ENCODE measurements around the gene DCST2. TPM values are rescaled to one million over a fixed set of nuclear protein-coding genes. Genes with fewer than 3 reads are reported as not detected.
A peak's percentile ranks its signal among the peaks of the same experiment; 100 is the strongest.

The DCST2 gene
- total and polyA plus RNA-seq, 10 of the 15 experiments (the other 5 are each of a cell fraction or from before 2014, with no cell fraction given), result 0.33 to 0.41 (median 0.36) TPM; not detected in 7

DNA sequence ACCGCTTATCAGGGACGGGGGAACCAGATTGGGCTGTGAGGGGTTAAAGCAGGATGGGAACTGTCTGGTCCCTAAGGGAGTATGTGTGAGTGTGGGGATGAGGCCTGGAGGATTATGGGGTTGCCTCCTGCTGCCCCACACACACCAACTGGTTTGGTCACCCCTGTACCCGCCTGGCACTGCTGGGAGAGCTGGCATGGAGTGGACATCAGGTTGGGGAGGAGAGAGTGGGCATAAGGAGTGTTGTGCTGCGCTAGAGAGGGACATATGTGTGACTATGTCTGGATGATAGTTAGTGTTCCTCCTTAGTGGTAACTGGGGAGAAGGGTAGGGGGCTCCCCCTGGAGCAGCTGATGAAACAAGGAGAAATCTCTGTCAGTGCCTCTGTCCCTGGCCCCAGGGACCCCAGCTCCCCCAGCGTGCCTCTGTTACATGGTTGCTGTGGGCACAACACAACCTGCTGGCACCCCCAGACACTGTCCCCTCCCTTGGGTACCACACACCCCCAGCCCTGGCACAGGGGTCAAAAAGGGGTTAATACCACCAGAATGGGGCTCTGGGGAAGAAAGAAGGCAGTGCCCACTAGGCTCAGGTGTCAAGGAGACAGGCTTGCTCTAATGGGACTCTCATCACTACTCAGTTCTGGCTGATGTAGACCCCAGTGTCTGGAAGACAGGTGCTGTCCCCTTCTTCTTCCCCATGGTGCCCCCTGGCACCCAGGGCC lies 29.1 kb downstream of the DCST2 start:
- intact Hi-C loops (cut with micrococcal nuclease; ENCODE audit: unreplicated experiment) (loop anchor here (5.0 kb wide), 1 partner anchor 42 kb away; the partner anchor contains the start of gene PYGO2), in situ Hi-C loops (cut with MboI) (no loop called here)
- WGBS (ENCODE audit: insufficient coverage, insufficient replicate concordance, low lambda C conversion rate, missing lambda C conversion rate), result 1% methylated on average over 5 of the region's 5 CpGs
- DNase-seq (ENCODE audit: low read depth, low spot score) (no peak), ATAC-seq (no peak), FAIRE-seq (no peak)
- CTCF ChIA-PET, result interaction anchor here (0.6 to 2.1 kb wide), 6 partner anchors 8 to 60 kb away, joined by 3 to 18 read pairs (median 3); no protein-coding TSS in a partner anchor
- Histone ChIP-seq H3K36me3 (ENCODE audit: control insufficient read depth in 2 of 2, insufficient read depth in 2 of 2, low read length in 1 of 2) (no peaks in the 10 kb centered on the region; a peak in 2 of 4 replicates), H3K79me2 (ENCODE audit: control insufficient read depth, insufficient read depth, low read length) (peaks cover 59% of the 10 kb centered on the region), H3K27me3 (replicated peaks in 1 of 2; ENCODE audit: control insufficient read depth in 2 of 2, insufficient read depth in 2 of 2, low read length in 1 of 2) (no peaks in the 10 kb centered on the region), H3K4me2 (ENCODE audit: control insufficient read depth, insufficient read depth) (peak overlapping the region; percentile 98), H4K20me1 (ENCODE audit: control insufficient read depth, insufficient read depth) (0 out of 2 replicates have a peak, but pooled peaks cover 3% of the 10 kb centered on the region), H2AFZ (ENCODE audit: control insufficient read depth, low read depth, low read length) (0 out of 2 replicates have a peak overlapping the region, but pooled peaks have one; percentile 43), H3K9me3 (replicated peaks; ENCODE audit: control insufficient read depth, insufficient read depth, low read length) (no peaks in the 10 kb centered on the region), H3K4me3 (peak overlapping the region; percentile 99), H3K27ac (ENCODE audit: control insufficient read depth, insufficient read depth) (peak overlapping the region; percentile 91), H3K4me1 (ENCODE audit: control insufficient read depth, insufficient read depth, low read length) (peaks cover 44% of the 10 kb centered on the region), H3K9ac (ENCODE audit: control insufficient read depth, insufficient read depth, low read length) (peak overlapping the region; percentile 85)
- SMC1A ChIA-PET (ENCODE audit: uncharacterized antibody, unreplicated experiment), result interaction anchor here (0.6 to 1.4 kb wide), 6 partner anchors 8 to 825 kb away, joined by 3 to 4 read pairs (median 3); no protein-coding TSS in a partner anchor
- RAD21 ChIA-PET (ENCODE audit: unreplicated experiment), result interaction anchor here (1.1 to 3.3 kb wide), 4 partner anchors 11 to 49 kb away, joined by 4 to 14 read pairs (median 4); partner anchors contain the start of gene PBXIP1
- POLR2A ChIA-PET, result interaction anchor here (1.0 to 1.9 kb wide), 7 partner anchors 12 to 53 kb away, joined by 3 to 8 read pairs (median 4); partner anchors contain the start of genes FLAD1, PYGO2 and SHC1
- BruUV-seq (replicated peaks), result TSS peak; percentile 56
- TF ChIP-seq BACH1 (IDR thresholded peaks at IDR 0.05; ENCODE audit: borderline replicate concordance) (no peak), RELB (IDR thresholded peaks at IDR 0.05; ENCODE audit: low read depth) (0 out of 2 replicates have a peak, but pooled peaks have one; percentile 8), CREB1 (IDR thresholded peaks at IDR 0.05; ENCODE audit: low read depth) (no peak), ZNF384 (IDR thresholded peaks at IDR 0.05; ENCODE audit: borderline replicate concordance, low read depth, low read length) (no peak), POLR2AphosphoS5 (IDR thresholded peaks at IDR 0.05; ENCODE audit: low read length) (peak; percentile 16; the same call in 1 of the 2 replicates), RBBP5 (conservative IDR thresholded peaks at IDR 0.05) (no peak), SIN3A (IDR thresholded peaks at IDR 0.05; ENCODE audit: low read depth, low read length) (no peak), SKIL (IDR thresholded peaks at IDR 0.05; ENCODE audit: low read depth, poor library complexity, severe bottlenecking) (no peak), ZNF217 (IDR thresholded peaks at IDR 0.05) (no peak)
- TF ChIP-seq, protein P1, sequence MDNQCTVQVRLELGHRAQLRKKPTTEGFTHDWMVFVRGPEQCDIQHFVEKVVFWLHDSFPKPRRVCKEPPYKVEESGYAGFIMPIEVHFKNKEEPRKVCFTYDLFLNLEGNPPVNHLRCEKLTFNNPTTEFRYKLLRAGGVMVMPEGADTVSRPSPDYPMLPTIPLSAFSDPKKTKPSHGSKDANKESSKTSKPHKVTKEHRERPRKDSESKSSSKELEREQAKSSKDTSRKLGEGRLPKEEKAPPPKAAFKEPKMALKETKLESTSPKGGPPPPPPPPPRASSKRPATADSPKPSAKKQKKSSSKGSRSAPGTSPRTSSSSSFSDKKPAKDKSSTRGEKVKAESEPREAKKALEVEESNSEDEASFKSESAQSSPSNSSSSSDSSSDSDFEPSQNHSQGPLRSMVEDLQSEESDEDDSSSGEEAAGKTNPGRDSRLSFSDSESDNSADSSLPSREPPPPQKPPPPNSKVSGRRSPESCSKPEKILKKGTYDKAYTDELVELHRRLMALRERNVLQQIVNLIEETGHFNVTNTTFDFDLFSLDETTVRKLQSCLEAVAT (IDR thresholded peaks at IDR 0.05), result no peak
- TF ChIP-seq, protein P2, sequence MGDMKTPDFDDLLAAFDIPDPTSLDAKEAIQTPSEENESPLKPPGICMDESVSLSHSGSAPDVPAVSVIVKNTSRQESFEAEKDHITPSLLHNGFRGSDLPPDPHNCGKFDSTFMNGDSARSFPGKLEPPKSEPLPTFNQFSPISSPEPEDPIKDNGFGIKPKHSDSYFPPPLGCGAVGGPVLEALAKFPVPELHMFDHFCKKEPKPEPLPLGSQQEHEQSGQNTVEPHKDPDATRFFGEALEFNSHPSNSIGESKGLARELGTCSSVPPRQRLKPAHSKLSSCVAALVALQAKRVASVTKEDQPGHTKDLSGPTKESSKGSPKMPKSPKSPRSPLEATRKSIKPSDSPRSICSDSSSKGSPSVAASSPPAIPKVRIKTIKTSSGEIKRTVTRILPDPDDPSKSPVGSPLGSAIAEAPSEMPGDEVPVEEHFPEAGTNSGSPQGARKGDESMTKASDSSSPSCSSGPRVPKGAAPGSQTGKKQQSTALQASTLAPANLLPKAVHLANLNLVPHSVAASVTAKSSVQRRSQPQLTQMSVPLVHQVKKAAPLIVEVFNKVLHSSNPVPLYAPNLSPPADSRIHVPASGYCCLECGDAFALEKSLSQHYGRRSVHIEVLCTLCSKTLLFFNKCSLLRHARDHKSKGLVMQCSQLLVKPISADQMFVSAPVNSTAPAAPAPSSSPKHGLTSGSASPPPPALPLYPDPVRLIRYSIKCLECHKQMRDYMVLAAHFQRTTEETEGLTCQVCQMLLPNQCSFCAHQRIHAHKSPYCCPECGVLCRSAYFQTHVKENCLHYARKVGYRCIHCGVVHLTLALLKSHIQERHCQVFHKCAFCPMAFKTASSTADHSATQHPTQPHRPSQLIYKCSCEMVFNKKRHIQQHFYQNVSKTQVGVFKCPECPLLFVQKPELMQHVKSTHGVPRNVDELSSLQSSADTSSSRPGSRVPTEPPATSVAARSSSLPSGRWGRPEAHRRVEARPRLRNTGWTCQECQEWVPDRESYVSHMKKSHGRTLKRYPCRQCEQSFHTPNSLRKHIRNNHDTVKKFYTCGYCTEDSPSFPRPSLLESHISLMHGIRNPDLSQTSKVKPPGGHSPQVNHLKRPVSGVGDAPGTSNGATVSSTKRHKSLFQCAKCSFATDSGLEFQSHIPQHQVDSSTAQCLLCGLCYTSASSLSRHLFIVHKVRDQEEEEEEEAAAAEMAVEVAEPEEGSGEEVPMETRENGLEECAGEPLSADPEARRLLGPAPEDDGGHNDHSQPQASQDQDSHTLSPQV (IDR thresholded peaks at IDR 0.05), result no peak
